IMR-90 (cell line): ENCODE results near the gene ZNF182.

ENCODE experiments used
- CTCF ChIP-seq: conservative IDR thresholded peaks from 2 replicates; pipeline ENCODE4 v1.5.1; 2012; ENCODE audit warnings: mild to moderate bottlenecking, low read depth, low read length, improper control_type of control experiment
- POLR2A ChIP-seq: IDR thresholded peaks from 2 replicates; pipeline ENCODE4 v1.6.1; 2012; ENCODE audit warnings: mild to moderate bottlenecking, low read depth, low read length
- RAD21 ChIP-seq: IDR thresholded peaks from 2 replicates; pipeline ENCODE4 v1.6.1; 2012; ENCODE audit warnings: low read length, improper control_type of control experiment
- RFX5 ChIP-seq: IDR thresholded peaks from 2 replicates; pipeline ENCODE4 v1.8.0; 2012; ENCODE audit warnings: low read depth, mild to moderate bottlenecking, low read length, moderate library complexity
- SMC3 ChIP-seq: fragments of 150-350 bp; IDR thresholded peaks from 2 replicates; pipeline ENCODE4 v1.6.1; 2016; ENCODE audit warnings: low read depth, mild to moderate bottlenecking, antibody characterized with exemption, low read length, moderate library complexity
- USF2 ChIP-seq: fragments of 150-350 bp; IDR thresholded peaks from 2 replicates; pipeline ENCODE4 v1.6.1; 2017; ENCODE audit warnings: mild to moderate bottlenecking, antibody characterized with exemption, low read length, low read depth

GRCh38 chrX:48043056-48043455 lies 39.3 kb upstream of the ZNF182 start:
- TF ChIP-seq RAD21 (no peak), CTCF (no peak), RFX5 (no peak), USF2 (no peak), SMC3 (no peak), POLR2A (no peak)
